NCI-H2171 (cell line): ENCODE data around the gene BTBD2.
A peak's percentile ranks its signal among the peaks of the same experiment; 100 is the strongest.

Source experiments
- DNase-seq: peaks from one replicate; lab custom pipeline; 2025; lab: John Stamatoyannopoulos, UW

BTBD2 gene

GRCh38 chr19:2050991-2051772 is 35.7 kb upstream of the BTBD2 start, which contains the start of gene MKNK2:
MKNK2 (minus strand) TSS chr19:2051244; CDS start chr19:2050851, 393 bp downstream.
- peak; percentile 83 for DNase-seq

DNA sequence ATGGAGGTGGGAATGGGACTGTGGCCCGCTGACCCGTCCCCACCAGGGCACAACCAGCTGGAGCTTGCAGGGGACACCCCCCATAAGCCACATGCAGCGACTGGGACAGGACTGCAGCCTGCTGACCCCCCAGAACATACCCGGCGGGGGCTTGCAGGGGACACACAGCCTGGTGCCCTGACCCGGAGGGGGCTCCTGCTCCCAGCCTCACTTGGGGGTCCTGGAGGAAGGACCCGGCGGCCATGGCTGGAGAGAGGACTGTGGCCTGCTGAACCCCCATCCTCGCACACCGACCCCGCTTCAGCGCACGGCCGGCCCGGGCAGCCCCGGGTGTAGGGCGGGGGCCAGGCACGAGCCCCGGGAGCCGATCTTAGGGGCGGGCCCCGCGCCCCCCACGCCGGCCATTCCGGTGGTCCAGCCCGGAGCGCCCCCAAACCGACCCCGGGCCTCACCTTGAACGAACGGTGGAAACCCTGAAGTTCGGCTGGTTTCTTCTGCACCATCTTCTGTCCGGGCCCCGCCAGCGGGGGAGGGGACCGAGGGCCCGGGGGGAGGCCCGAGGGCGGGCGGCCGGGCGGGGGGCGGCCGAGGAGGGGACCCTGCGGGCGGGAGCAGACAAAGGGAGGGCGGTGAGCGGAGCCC is 35.0 kb upstream of the BTBD2 start:
- no peak for DNase-seq

DNA sequence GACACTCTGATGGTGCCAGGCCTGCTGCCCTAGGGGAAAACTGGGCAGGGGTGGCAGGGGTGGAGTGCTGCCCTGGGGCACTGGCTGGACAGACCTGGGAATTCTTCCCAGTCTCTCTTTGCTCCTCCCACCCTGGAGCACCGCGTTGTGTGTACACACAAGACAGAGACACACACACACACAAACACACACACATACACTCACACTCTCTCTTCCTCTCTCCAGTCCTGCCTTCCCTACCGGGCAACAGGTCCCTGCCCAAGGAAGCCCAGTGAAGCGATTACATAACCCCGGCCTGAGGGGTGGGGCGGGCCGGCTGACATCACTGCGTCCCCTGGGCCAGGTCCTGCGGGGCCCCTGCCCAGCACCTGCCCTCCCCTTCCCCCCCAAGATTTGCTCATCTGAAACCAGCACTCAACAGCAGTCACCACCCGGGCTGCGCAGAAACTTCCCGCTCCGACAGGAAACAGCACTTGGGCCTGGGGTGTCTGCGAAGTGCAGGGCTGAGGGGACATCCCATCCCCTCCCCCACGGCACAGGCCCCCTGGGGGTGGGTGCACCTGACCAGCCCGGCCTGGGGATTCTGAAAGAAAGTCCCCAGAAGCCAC is 34.3 kb upstream of the BTBD2 start:
- DNase-seq = no peak

DNA sequence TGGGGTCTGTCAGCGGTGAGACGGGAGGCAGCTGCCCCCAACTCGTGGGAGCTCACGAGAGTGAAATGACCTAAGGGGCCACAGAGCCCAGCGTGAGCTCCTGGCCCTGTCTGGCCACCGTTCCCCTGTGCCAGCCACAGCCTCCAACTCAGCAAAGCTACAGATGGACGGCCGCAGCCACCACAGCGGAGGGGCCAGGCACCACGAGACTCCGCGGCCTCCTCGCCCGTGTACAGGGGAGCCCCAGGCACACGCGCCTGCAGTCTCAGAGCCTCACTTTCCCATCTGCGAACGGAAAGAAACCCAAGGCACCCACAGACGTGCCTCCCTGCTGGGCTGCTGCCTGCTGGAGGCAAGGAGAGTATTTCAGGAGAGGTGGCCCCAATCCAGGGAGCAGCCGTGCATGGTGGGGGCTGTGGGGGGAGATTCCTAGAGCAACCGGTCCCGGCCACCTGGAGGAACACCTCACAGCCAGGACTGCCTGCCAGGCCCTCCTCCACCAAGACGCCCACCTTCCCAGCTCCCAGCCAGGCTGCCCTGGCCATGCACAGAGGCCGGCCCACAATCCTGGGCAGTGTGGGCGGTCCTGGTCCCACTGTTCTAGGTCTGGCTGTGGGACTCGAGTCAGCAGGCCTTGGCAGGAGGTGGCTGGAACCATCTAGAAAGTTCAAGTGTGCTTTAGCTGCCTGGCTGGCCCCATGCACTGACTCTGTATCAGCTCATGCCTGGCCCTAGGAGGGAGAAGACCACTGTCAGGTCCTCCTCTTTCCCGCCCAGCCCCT is 33.6 kb upstream of the BTBD2 start:
- DNase-seq = no peak

DNA sequence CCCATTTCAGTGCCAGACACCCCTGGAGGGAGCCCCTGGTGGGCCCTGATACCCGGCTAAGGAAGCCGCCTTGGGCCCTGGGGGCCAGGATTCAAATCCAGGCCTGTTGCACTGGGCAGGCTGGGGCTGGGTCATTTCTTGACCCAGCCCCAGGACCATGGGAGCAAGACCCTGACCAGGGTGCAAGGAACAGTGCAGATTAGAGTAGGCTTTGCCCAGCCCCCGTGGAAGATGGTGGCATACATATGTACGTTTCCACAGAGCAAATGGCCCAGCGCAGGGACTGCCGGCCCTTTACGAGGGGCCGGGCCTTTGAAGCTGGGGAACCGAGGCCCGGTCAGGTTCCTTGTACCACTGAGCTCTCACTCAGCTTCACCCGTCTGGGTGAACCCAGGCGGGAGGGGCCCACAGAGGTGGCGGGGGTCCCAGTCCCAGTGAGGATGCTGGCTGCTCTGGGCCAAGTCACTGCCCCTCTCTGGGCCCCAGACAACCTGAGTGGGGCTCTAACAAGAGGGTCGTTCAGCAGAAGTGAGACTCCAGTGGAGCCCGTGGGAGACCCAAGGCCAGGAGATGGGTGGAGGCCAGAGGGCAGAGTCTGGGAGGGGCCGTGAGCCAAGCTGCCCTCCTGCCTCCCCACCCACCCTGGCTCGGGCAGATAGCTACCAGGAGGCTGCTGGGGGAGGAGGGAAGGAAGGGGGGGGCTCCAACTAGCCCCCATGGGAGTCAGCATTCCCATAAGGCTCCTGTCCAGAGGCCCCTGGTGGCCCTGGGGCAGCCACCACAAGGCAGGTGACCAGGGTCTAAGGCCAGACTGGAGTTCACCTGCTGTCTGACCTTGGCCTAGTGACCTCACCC is 32.8 kb upstream of the BTBD2 start:
- no peak for DNase-seq

DNA sequence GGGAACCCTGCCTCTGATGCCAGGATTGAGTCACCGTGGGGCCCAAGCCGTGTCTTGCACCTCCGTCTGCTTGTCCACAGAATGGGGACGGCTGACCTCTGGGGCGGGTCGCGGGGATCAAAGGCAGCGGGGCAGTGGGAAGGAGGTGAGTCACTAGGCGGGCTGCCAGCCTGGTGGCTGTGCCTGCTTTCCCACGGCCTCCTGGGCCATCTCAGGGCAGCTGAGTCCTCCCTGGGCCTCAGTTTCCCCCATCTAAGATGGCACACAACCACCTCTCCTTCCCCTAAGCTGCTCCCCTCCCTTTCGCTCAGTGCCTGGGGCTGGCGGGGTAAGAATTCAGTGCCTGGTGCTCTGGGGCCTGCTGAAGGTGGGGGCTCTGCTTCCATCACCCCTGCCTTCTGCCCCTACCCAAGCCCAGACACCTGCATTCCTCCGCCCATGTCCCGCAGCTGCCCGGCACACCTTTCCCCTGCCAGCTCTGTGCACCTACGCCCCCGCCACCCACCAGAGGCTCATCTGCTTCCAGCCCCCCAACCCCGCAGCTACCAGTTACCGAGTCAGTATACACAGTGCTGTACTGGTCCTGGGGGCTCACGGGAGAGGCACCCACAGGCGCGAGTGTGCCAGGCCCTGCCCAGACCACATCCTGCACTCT is 32.1 kb upstream of the BTBD2 start:
- DNase-seq = no peak

- DNase-seq = no peak
Measured at GRCh38 chr19:2047076-2047448, 31.5 kb upstream of the BTBD2 start.

- DNase-seq = no peak
Measured at GRCh38 chr19:2046046-2046907, 30.8 kb upstream of the BTBD2 start.

- DNase-seq = no peak
Measured at GRCh38 chr19:2045501-2046045, 30.1 kb upstream of the BTBD2 start.

GRCh38 chr19:2044709-2045500 is 29.4 kb upstream of the BTBD2 start:
- no peak for DNase-seq

DNA sequence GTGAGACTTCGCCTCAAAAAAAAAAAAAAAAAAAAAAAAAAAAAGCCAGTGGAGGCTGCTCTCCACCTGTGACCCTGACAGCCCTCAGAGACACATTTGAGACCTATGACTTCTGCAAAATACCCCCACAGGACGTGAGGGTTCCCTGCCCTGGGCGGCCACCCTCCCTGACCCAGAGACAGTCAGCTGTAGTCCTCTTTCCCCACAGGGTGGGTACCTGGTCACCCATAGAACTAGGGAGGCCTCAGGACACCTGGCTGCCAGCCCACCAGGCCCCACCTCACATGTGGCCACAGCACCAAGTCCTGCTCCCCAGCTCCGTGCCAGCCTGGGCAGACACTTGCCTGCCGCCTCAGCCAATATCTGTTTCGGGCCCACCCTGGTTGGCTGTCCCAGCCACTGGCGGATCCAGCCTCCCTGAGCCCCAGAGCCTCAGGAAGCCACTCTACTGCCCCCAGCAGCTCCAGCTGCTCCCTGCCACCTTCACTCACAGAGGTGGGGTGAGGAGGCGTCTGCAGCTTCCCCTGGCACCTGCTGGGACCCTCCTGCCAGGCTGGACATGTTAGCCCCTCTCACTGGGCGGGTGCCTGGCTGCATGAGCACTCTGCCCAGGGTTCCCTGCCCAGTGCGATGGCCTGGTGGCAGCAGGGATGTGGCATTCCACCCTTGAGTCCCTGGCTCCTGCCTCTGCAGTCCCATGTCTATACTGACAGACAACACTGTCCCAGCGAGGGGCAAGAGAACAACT is 28.6 kb upstream of the BTBD2 start:
- no peak for DNase-seq

- no peak for DNase-seq
Measured at GRCh38 chr19:2043251-2043641, 27.7 kb upstream of the BTBD2 start.

DNA sequence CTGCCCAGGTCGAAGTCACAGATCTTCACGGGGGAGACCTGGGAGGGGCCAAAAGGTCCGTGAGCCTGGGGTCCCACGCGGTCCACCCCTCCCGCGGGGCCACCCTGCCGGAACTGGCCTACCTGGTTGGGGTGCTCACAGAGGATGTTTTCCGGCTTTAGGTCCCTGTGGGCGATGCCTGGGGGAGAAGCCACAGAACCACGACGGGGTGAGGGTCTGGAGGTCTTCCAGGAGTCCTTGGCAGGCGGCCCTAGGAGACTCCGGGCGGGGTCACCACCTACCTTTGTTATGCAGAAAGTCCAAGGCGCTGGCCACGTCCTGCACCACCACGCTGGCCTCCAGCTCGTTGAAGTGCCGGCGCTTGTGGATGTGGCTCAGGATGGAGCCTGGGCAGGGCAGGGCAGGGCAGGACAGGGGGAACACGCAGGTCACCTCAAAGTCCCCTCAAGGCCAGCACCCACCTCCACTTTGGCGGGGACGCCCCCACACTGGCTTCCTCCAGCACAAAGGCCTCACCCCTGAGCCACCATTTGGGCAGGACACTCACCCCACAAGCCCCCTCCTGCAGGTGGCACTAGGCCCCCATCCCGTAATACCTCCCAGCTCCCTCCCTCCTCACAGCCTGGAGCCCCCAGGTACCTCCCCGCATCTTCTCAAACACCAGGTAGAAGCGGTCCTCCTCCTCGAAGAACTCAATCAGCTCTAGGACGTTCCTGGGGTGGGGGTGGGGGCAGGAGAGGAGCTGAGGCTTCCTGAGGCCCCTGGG is 27.2 kb upstream of the BTBD2 start:
- no peak for DNase-seq

DNA sequence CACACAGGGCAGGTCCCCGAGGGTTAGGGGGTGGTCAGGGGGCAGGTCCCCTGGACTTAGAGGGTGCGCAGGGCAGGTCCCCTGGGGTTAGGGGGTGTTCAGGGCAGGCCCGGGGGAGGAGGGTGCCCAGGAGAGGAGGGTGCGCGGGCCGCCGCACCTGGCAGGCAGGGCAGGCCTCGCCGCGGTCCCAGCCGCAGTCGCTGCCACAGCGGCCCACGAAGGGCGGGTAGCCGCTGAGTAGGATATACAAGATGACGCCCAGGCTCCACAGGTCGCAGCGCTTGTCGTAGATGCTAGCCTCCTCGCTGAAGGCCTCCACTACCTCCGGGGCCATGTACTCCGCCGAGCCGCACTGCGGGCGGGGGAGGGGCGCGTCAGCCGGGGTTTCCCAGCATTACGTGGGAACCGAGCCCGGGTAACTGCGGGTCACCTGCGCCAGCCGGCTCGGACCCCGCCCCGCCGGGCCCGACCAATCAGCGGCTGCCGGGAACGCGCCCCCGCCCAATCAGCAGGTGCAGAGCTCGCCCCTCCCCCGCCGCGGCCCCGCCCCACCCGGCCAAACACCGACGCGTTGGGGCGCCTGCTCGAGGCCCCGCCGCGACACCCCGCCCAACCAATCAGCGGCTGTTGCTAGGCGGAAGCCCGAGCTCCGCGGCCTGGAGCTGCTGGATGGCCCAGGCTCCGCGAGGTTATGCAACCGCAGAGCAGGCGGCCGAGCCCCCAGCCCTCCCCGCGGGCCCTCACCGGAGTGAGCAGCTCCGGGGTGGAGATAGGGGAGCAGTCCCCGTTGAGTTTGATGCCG is 26.4 kb upstream of the BTBD2 start:
- DNase-seq = peak; percentile 96

DNA sequence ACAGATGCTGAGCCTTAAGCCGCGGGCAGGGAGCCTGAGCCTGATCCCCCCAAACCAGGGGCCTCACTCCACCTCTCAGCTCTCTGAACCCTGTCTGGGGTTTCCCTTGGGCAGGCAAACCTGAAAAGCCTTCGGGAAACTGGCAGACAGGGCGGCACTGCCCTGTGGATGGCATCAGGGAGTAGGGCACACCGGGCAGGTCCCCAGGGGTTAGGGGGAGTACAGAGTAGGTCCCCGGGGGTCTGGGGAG is 25.8 kb upstream of the BTBD2 start:
- DNase-seq = no peak

DNA sequence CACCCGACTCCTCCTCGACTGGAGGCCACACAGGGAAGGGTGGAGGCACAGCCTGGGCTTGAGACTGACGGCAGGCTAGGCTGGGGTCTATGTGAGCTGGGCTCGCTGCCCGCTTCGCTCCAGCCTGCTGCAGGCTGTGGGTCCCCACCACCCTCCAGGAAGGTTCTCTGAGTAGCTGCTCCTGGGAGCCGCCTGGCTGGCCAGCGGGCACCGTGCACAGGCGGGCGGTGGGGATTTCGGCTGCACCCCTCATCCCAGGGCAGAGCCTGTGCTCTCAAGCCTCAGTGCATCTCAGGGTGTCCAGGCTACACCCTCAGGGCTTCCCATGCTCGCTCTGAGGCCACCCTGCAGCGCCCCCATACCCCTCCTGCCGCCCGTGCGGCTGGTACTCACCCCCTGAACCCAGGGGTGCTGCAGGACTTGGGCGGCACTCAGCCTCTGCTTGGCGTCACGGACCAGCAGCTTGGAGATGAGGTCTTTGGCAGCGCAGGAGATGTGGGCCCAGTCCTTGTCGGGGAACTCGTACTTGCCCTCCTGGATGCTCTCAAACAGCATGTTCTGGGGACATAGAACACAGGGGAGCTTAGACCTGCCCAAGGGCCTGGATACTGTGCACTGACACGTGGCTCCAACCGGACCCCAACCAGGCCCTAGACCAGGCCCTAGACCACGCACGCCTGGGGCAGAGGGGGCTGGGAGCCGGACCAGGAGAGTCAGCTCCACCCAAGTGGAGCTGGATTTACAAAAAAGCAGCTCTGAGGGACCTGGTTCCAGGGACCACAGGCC is 25.3 kb upstream of the BTBD2 start:
- DNase-seq = no peak
